Measurements from ENCODE around the gene RGS16. TPM values are rescaled to one million over a fixed set of nuclear protein-coding genes. Genes with fewer than 3 reads are reported as not detected.

Gene RGS16
- polyA plus RNA-seq, 1 of the 3 experiments (the other 2 are of a cell fraction): 0.79 TPM

- Histone ChIP-seq H3K4me3 (ENCODE audit: low read depth in 2 of 2, low read length in 1 of 2) (peak overlapping the region; percentile 45 to 53), H3F3A (replicated peaks; ENCODE audit: insufficient read depth) (peaks cover 11% of the 10 kb centered on the region), H3K27ac (ENCODE audit: low read depth in 2 of 2, low read length in 1 of 2) (peak overlapping the region; percentile 60 to 90), H2AFZ (ENCODE audit: low read depth) (peak overlapping the region; percentile 93), H3K9ac (peak overlapping the region; percentile 54; the same call in 1 of the 2 replicates), H3K27me3 (ENCODE audit: insufficient read depth) (no peaks in the 10 kb centered on the region), H3K9me3 (no peaks in the 10 kb centered on the region), H3K4me2 (peak overlapping the region; percentile 75), H3K4me1 (ENCODE audit: control insufficient read depth in 1 of 2, insufficient read depth in 2 of 2, low read depth in 1 of 2, low read length in 1 of 2) (peaks cover 18 to 21% of the 10 kb centered on the region in 2 experiments), H3K79me2 (ENCODE audit: insufficient read depth) (no peaks in the 10 kb centered on the region), H3K36me3 (replicated peaks in 1 of 2; ENCODE audit: control insufficient read depth in 1 of 2, insufficient read depth in 2 of 2, low read length in 1 of 2) (no peaks in the 10 kb centered on the region), H3K9me2 (no peaks in the 10 kb centered on the region), H4K20me1 (ENCODE audit: insufficient read depth) (no peaks in the 10 kb centered on the region)
- 15% methylated on average over 47 of the region's 56 CpGs for WGBS (ENCODE audit: low lambda C conversion rate)
- ChIA-PET CTCF (interaction anchor here (1.1 to 3.7 kb wide), 9 partner anchors 11 to 172 kb away, joined by 3 to 26 read pairs (median 6); no protein-coding TSS in a partner anchor), POLR2A (interaction anchor here (0.6 to 0.9 kb wide), 3 partner anchors 57 to 577 kb away, joined by 3 to 4 read pairs (median 3); no protein-coding TSS in a partner anchor)
- DNase-seq: peak; percentile 85
- TF ChIP-seq YY1 (IDR thresholded peaks at IDR 0.05; ENCODE audit: low read depth) (no peak), ELF1 (IDR thresholded peaks at IDR 0.05) (peak; percentile 75; the same call in 1 of the 2 replicates), POLR2AphosphoS5 (IDR thresholded peaks at IDR 0.05; ENCODE audit: low read depth, low read length) (no peak), RXRA (IDR thresholded peaks at IDR 0.05; ENCODE audit: borderline replicate concordance, low read depth) (no peak), FOXM1 (IDR thresholded peaks at IDR 0.05; ENCODE audit: low read depth) (no peak), NFIC (IDR thresholded peaks at IDR 0.05; ENCODE audit: borderline replicate concordance) (no peak), IRF3 (IDR thresholded peaks at IDR 0.05; ENCODE audit: low read depth, low read length) (no peak), USF1 (IDR thresholded peaks at IDR 0.05; ENCODE audit: borderline replicate concordance, low read depth) (no peak), FOSL2 (IDR thresholded peaks at IDR 0.05; ENCODE audit: borderline replicate concordance, low read depth) (no peak), EZH2phosphoT487 (IDR thresholded peaks at IDR 0.05; ENCODE audit: borderline replicate concordance, low read depth) (no peak), NRF1 (IDR thresholded peaks at IDR 0.05; ENCODE audit: low read depth, low read length) (peak; percentile 45; the same call in 1 of the 2 replicates), FOXJ3 (CRISPR knock-in tag; IDR thresholded peaks at IDR 0.05) (peak; percentile 33; the same call in 1 of the 2 replicates), ZBTB33 (IDR thresholded peaks at IDR 0.05; ENCODE audit: borderline replicate concordance, low read depth) (peak; percentile 55; the same call in 1 of the 2 replicates), MXI1 (IDR thresholded peaks at IDR 0.05; ENCODE audit: low read depth, low read length) (peak; percentile 76), RAD21 (IDR thresholded peaks at IDR 0.05; ENCODE audit: low read length) (no peak), TEAD4 (IDR thresholded peaks at IDR 0.05; ENCODE audit: borderline replicate concordance, insufficient read depth) (no peak), MAX (IDR thresholded peaks at IDR 0.05; ENCODE audit: low read depth) (peak; percentile 96), EP300 (IDR thresholded peaks at IDR 0.05; ENCODE audit: borderline replicate concordance in 1 of 2, low read depth in 1 of 2, low read length in 1 of 2) (peak in 1 of 2 experiments; percentile 47; a peak in 1 of 4 replicates), GATA2 (CRISPR knock-in tag; IDR thresholded peaks at IDR 0.05) (no peak), REST (IDR thresholded peaks at IDR 0.05; ENCODE audit: low read depth, low read length) (0 out of 2 replicates have a peak, but pooled peaks have one; percentile 13), CHD2 (IDR thresholded peaks at IDR 0.05; ENCODE audit: low read length, partially characterized antibody) (no peak), RFX5 (IDR thresholded peaks at IDR 0.05; ENCODE audit: low read length) (no peak), RCOR1 (IDR thresholded peaks at IDR 0.05; ENCODE audit: low read length) (peak; percentile 22; the same call in 1 of the 2 replicates), JUND (IDR thresholded peaks at IDR 0.05) (no peak), SMC3 (IDR thresholded peaks at IDR 0.05; ENCODE audit: low read depth, low read length) (no peak), TAF1 (IDR thresholded peaks at IDR 0.05; ENCODE audit: borderline replicate concordance, low read depth, low read length) (peak; percentile 9; the same call in 1 of the 2 replicates)
Measured at GRCh38 chr1:182614796-182615454, 10.7 kb upstream of the RGS16 start.
